ENCODE data around the gene TMEM238.

TMEM238 gene

GRCh38 chr19:55354698-55355212 is 29.3 kb downstream of the TMEM238 start, which contains the start of gene COX6B2:
Gene COX6B2, minus strand, starts transcription at chr19:55354719. Its CDS starts 198 bp downstream, at chr19:55354521.
- DNase-seq = no peak

DNA sequence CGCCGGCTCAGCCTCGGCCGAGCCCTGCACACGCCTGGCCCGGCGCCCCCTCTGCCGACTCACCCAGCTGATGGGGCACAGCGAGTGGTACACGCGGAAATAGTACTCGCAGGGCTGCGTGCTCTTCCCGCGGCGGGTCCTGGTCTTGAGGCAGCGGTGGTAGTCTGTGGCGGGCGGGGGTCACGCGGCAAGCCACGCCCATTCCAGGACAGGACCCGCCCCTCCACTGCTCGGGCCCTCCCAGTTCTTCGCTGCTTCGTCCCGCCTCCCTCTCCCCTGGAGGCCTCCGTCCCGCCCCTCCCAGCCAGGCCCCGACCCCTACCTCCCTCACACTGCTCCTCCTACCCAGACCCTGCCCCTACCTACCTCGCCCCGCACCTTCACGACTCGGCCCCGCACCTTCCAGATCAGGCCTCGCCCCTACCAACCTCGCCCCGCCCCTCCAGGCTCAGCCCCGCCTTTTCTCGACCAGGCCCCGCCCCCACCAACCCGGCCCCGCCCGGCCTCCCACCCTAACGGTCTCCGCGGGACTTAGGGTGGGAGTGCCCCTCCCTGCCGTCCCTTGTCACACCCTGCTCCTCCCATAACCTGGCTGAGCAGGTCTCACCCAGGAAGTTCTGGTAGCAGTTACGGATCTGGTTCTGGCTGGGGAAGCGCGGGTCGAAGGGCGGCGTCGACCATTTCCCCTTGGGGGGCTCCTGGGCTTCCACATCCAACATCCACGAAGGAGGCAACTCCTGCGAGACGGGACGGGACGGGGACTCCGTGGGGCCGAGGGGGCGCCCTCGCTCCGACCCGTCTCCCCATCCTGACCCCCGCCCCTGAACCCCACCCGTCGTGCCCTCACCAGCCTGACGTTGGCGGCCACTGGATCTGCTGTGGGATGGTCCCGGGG is 30.0 kb downstream of the TMEM238 start:
- DNase-seq = peak in 5 of 6 experiments; percentile 51 to 75 (median 65)

- DNase-seq = peak in 1 of 6 experiments; percentile 48
Measured at GRCh38 chr19:55353356-55353802, 30.7 kb downstream of the TMEM238 start.

DNA sequence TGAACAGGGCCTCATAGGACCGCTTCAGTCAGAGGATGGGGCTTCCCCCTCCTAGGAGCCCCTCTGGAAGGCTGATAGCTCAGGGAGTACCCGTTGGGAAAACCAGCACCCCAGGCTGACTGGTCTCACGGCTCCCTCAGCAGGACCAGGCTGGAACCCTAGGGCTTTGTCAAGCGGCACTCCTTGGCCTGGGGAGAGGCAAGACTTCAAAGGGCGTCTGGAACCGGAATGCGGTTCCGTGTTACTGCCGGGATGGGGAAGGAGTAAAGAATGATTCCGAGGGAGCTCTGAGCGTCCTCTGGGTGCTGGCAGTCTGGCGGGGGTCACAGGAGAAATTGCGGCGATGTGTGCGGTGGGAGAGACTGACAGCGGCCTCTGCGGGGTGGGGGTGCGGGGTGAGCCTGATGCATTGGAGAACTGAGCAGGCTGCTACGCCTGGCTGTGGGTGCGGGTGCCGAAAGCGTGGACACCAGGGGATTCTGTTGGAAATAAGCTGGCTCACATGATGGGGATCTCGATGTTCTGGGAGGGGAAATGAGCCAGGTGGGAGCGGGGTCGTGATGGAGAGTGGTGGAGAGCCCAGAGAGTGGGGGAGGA is 31.4 kb downstream of the TMEM238 start:
- no peak for DNase-seq

GRCh38 chr19:55352040-55352439 is 32.1 kb downstream of the TMEM238 start:
- DNase-seq = no peak

- no peak for DNase-seq
Measured at GRCh38 chr19:55350620-55351315, 33.3 kb downstream of the TMEM238 start.

DNA sequence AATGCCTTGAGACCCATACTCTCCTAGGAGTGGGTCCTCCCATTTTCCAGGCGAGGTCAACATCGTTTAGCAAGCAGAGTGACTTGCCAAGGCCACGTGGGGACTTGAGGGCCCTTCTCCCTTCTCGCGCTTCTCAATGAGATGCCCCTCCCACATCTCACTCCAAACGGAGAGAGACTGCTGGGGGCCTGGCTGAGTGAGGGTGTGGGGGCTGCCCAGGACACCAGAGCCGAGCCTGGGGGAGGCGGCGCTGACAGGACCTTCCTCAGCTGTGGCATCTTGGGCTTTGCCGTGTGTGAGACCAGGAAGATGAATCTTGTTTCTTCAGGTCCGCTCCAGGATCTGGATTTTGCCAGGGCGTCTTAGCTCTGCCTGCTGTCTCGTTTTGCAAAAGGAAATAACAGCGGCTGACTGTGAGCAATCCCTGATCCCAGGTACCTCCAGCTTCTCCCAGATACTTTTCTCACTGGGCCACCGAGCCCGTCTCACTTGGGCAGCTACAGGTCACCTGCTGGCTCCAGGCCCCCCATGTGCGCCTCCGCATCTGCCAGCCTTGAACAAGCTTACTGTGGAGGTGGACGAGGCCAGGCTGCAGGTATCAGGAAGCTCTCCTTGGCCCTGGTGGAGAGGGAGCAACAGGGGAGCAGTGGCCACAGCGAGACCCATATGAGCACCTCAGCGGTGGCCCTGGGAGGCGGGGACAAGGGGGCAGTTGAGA is 35.6 kb downstream of the TMEM238 start:
- DNase-seq = no peak

DNA sequence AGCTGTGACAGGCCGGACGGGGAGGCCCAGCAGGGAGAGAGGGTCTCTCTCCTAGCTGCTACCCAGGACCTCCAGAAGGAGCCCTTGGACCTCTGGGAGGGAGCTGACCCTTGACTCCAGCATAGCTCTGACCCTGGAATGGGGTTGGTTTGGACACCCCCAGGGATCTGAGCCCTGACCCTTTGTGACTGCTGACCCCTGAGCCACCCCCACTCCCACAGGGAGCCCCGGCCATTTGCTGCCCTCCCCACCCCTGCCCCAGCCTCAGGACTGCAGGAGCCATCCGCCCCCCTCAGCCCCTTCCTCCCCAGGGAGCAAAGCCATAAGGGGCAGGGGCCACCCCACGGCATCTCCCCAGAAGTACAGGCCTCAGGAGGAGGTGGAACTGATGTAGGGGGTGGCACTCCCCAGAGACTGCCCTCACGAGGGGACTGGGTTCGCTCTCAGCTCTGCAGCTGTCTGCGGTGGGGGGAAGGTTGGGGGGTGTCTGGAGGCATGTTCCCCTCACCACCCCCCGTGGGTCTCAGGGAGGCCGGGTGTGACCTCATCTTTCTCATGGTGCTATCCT is 36.6 kb downstream of the TMEM238 start:
- no peak for DNase-seq

GRCh38 chr19:55346725-55347441 is 37.2 kb downstream of the TMEM238 start:
- no peak for DNase-seq

GRCh38 chr19:55345818-55346724 is 38.0 kb downstream of the TMEM238 start:
- no peak for DNase-seq

GRCh38 chr19:55345101-55345817 is 38.8 kb downstream of the TMEM238 start:
- no peak for DNase-seq

DNA sequence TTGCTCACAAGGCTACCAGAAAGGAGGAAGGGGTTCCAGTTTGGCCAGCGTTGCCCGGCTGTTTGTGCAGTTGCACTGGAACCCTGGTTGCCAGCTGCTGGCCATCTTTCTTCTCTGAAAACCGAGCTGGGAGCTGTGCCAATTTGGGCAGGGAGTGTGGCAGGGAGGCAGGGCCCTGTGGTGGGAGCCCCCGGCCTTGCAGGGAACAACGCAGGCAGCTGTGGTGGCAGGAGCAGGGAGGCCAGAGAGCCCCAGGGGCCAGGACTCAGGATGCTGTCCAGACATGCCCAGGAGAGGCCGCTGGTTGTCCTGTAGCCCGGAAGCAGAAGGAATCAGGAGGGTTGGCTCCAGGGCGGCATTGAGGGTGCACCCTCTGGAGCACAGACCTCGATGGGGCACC is 39.6 kb downstream of the TMEM238 start:
- no peak for DNase-seq

GRCh38 chr19:55341595-55342531 is 42.2 kb downstream of the TMEM238 start:
- DNase-seq = no peak

GRCh38 chr19:55341171-55341588 is 42.9 kb downstream of the TMEM238 start:
- DNase-seq = peak in 4 of 6 experiments; percentile 26 to 37 (median 31)

GRCh38 chr19:55340784-55341147 is 43.3 kb downstream of the TMEM238 start:
- DNase-seq = peak in 1 of 6 experiments; percentile 21

DNA sequence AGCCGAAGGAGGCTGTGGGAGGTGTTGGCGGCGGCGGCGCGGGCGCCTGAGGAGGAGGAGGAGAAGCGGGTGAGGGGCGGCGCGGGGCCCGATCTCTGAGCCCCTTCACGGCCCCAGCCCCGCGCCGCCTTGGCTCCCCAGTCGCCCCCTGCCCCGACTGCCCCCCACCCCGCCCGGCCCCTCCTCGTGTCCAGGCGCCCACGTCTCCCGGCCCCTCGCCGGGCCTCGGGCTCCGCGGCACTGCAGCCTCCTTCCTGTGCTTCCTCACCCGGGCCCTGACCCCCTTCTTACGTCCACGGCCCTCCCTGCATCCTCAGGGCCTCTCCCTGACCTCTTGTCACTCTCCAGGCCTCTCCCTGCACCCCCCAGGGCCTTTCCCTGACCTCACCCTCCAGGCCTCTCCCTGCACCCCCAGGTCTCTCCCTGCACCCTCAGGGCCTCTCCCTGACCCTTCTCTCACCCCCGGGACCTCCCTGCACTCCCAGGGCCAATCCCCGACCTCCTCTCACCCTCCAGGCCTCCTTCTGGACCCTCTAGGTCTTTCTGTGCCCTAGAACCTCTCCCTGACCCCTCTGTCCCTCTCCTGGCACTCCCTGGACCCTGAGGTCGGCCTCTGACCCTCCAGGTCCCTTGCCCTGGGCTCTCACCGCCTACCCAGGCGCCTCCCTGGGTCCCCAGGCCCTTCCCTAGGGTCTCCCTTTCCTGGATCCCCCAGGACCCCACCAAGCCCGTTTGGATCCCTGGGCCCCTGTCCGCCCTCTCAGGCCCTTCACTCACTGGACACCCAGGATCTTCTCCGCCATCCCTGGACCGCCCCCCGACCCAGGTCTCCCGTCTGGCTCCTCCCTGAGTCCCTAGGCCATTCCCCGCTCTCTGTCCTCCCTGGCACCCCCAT is 44.0 kb downstream of the TMEM238 start:
- DNase-seq = peak in 2 of 6 experiments; percentile 37 to 53
